MG63 (cell line): ENCODE data around the gene RICTOR. TPM values are rescaled to one million over a fixed set of nuclear protein-coding genes. Genes with fewer than 3 reads are reported as not detected.
A peak's percentile ranks its signal among the peaks of the same experiment; 100 is the strongest.
"Not testable (repeated sequence)": the region's sequence is repeated elsewhere in the genome, so short reads cannot be mapped to it uniquely, and the experiment has no call there.

Experiments used
- DNase-seq: peaks from one replicate; pipeline ENCODE4 v3.0.0-alpha.2; 2020
- H3K27me3 ChIP-seq: fragments of 250-450 bp; sonication (Bioruptor Pico); 2 replicates; pipeline ENCODE4 v1.5.1; 2020; ENCODE audit warnings: mild to moderate bottlenecking, moderate library complexity
- H3K36me3 ChIP-seq: fragments of 250-450 bp; sonication (Bioruptor Pico); 2 replicates; pipeline ENCODE4 v1.5.1; 2020; ENCODE audit warnings: mild to moderate bottlenecking, moderate library complexity
- H3K4me3 ChIP-seq: fragments of 250-450 bp; sonication (Bioruptor Pico); 2 replicates; pipeline ENCODE4 v1.5.1; 2020; ENCODE audit warnings: mild to moderate bottlenecking, moderate library complexity
- H3K9me3 ChIP-seq: fragments of 250-450 bp; sonication (Bioruptor Pico); 2 replicates; pipeline ENCODE4 v1.5.1; 2020; ENCODE audit warnings: mild to moderate bottlenecking, moderate library complexity
- total RNA-seq: library from RNA; depleted of rRNA; stranded (reverse); fragments of >200 nt; shearing (Covaris generic); gene quantifications from 2 replicates; pipeline ENCODE4 v1.2.3, GENCODE V29; 2014; ENCODE audit warnings: low replicate concordance

The RICTOR gene
- total RNA-seq, 1 experiment from 2014 or later: 13.1 TPM

DNA sequence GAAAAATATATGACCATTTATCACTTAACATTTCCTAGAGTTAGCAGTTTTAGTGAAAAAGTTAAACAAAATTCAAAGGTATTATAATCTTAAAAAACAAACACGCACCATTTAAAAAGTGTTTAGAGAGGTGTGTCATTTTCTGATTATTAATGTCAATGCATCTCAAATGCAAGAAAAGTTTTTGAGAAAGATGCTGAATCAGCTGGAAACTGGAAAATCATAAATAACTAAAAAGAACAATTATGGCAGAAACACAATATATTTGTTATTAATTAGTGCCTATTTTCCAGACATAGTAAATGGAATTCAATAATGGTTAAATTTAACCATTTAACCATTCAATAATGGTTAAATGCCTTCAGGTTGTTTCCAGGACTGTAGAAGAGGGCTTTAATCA, 64.9 kb downstream of the RICTOR start:
- Histone ChIP-seq H3K9me3 (peaks cover 31% of the 10 kb centered on the region), H3K27me3 (no peaks in the 10 kb centered on the region), H3K36me3 (peaks cover 31% of the 10 kb centered on the region), H3K4me3 (no peak overlapping the region)
- DNase-seq: no peak

DNA sequence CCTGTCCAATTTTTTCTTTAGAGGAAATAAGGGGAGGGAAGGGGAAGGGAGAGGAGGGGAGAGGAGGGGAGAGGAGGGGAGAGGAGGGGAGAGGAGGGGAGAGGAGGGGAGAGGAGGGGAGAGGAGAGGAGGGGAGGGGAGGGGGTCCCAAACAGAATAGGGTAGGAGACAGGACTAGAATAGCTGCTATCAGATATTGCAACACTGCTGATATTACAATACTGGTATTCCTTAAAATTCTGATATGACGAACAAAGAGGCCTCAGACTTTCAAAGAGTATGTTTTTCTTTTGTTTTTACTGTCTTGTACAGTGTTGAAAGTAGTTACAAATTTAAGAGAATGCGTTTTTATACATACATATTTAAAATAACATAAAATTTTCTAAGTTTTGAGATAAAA, 67.5 kb downstream of the RICTOR start:
- no peak for DNase-seq
- Histone ChIP-seq H3K4me3 (no peak overlapping the region), H3K9me3 (peaks cover 11% of the 10 kb centered on the region; the same call in 1 of the 2 replicates), H3K27me3 (no peaks in the 10 kb centered on the region), H3K36me3 (peaks cover 12% of the 10 kb centered on the region)

DNA sequence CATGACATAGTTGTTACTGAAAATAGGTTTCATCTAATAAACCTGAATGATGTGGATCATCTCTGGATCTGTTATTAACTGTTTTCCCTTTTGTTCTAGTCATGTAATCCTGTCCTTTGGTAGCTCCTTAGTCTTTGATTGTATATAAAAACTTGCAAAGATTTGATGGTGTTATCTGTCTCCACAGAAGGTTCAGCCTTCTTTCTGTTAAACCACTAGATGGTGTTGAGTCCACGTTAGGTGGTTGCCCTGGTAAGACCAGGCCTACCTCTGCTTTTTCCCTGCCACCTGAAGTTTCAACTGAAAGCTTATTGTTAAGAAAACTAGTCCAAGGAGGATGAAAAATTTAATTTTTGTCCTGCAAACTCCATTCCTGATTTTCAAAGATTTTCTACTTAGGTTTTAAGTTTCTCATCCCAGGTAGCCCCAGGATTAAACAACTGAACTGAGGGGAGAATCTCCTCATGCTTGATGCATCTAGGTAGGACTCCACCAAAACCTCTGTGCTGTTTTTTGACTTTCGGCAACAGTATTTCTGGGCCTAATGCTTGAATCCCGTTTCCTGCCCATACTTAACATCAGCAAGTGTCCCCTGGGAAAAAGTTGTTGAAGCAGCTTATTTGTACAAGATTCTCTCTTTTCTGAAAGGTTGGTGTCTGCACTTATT, 68.5 kb downstream of the RICTOR start:
- Histone ChIP-seq H3K4me3 (no peak overlapping the region), H3K27me3 (no peaks in the 10 kb centered on the region), H3K9me3 (peaks cover 2% of the 10 kb centered on the region; the same call in 1 of the 2 replicates), H3K36me3 (peaks cover 4% of the 10 kb centered on the region)
- no peak for DNase-seq

DNA sequence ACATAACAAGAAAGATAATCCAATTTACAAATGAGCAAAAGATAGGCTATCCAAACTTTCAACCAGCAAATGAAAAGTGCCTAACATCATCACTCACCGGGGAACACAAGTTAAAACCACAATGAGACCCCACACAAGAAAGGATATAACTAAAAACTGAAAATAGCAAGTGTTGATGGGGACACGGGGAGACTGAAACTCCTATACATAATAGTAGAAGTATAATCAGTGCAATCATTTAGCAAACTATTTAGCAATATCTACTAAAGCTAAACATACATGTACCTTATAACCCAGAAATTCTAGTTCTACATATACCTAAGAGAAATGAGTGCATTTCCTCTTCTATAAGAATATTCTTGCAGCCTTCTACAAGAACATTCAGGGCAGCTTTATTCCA, 72.5 kb downstream of the RICTOR start:
- Histone ChIP-seq H3K9me3 (no peaks in the 10 kb centered on the region), H3K36me3 (no peaks in the 10 kb centered on the region; the same call in 1 of the 2 replicates), H3K27me3 (no peaks in the 10 kb centered on the region), H3K4me3 (no peak overlapping the region)
- no peak for DNase-seq

DNA sequence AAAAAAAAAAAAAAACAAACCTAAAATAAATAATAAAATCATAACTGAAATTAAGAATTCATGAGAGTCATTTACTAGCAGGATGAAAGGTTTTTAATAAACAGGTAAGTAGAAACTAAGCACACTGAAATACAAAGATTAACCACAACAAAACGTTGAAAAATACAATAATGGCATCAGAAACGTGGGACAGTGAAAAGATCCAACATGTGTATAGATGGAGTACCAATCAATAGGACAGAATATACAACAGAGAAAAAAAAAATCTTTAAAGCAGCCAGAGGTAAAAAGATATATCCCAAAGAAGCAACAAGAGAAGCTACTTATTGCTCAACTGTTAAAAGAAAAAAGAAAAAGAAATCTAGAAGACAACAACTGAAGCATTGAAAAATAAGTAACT, 75.2 kb downstream of the RICTOR start:
- H3K9me3 ChIP-seq: no peaks in the 10 kb centered on the region
- H3K36me3 ChIP-seq: no peaks in the 10 kb centered on the region; the same call in 1 of the 2 replicates
- DNase-seq: no peak
- no peak overlapping the region for H3K4me3 ChIP-seq
- no peaks in the 10 kb centered on the region for H3K27me3 ChIP-seq

DNA sequence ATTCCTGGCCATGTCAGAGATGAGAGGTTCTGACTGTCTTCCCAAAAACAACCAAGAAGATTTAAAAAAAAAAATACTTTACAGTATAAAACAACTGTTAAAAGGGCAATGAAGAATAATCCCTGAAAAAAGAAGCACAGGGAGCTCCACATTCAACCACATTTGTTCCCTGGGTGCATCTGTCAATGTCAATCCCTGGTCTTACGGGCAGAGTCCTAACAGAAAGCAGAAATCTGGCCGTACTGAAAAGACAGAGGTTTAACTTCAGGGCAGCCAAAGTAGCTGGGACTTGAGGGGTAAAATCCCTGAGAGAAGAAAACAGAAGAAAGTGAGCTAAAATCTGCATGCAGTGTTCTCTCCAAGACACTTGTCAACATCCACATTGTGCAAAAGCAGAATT, 76.6 kb downstream of the RICTOR start:
- Histone ChIP-seq H3K9me3 (no peaks in the 10 kb centered on the region), H3K4me3 (no peak overlapping the region), H3K27me3 (no peaks in the 10 kb centered on the region), H3K36me3 (no peaks in the 10 kb centered on the region; the same call in 1 of the 2 replicates)
- DNase-seq: no peak

DNA sequence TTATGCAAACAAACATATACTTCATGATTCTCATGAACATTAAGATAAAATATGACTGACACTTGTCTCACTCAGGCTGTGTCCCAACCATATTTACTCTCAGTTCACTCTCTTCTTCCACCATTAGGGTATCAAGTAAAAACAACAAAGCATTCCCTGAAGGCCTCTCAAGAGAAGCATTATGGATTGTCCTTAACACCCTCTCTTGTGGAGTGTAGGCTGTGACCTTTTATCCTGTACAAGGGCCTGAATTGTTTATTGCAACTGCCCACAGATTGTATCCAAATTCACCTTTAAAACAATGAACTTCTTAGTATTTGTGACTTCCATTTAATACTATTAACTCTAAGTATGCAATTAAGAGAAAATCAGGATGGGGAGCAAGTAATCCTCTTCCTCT, 78.1 kb downstream of the RICTOR start:
- no peaks in the 10 kb centered on the region for H3K27me3 ChIP-seq
- no peak overlapping the region for H3K4me3 ChIP-seq
- DNase-seq: no peak
- no peaks in the 10 kb centered on the region for H3K9me3 ChIP-seq
- no peaks in the 10 kb centered on the region; the same call in 1 of the 2 replicates for H3K36me3 ChIP-seq

DNA sequence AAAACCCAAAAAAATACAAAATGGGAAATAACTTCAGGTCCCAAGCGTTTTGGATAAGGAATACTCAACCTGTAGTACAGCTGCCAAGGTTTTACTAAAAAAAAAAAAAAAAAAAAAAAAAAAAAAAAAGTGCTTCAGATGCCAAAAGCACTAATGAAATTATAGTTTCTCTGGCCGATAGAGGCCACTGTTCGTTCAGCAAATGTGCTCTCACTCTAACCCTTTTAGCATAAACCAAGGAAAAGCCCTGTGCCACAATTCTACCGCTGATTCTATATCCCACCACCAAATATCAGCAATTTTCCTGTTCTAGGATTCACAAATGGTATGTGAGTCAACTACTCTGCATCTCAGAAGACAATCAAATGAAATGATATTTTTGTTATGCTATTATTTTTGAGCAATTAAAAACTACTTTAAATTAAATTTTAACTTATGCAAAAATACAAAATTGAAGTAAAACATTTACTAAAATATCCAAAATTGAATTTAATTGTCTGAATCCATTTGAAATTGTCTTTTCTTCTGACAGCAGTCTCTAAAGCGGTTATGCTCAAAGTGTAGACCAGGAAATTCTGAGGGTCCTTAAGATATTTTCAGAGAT, 79.8 kb downstream of the RICTOR start:
- peaks cover 4% of the 10 kb centered on the region for H3K9me3 ChIP-seq
- DNase-seq: peak; percentile 28
- peaks cover 7% of the 10 kb centered on the region for H3K36me3 ChIP-seq
- H3K27me3 ChIP-seq: no peaks in the 10 kb centered on the region
- no peak overlapping the region for H3K4me3 ChIP-seq

DNA sequence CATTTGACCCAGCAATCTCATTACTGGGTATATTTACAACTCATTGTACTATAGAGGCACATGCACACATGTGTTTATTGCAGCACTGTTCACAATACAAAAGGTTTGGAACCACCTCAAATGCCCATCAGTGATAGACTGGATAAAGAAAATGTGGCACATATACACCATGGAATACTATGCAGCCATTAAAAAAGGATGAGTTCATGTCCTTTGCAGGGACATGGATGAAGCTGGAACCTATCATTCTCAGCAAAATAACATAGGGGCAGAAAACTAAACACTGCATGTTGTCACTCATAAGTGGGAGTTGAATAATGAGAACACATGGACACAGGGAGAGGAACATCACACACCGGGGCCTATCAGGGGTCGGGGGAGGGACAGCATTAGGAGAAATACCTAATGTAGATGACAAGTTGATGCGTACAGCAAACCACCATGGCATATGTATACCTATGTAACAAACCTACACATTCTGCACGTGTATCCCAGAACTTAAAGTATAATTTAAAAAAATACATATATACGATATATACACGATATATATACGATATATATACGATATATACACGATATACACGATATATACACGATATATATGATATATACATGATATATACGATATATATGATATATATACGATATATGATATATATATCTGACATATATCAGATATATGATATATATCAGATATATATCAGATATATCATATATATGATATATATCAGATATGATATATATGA, 84.1 kb downstream of the RICTOR start:
- peaks cover 12% of the 10 kb centered on the region for H3K9me3 ChIP-seq
- not testable (repeated sequence) for H3K4me3 ChIP-seq, DNase-seq

DNA sequence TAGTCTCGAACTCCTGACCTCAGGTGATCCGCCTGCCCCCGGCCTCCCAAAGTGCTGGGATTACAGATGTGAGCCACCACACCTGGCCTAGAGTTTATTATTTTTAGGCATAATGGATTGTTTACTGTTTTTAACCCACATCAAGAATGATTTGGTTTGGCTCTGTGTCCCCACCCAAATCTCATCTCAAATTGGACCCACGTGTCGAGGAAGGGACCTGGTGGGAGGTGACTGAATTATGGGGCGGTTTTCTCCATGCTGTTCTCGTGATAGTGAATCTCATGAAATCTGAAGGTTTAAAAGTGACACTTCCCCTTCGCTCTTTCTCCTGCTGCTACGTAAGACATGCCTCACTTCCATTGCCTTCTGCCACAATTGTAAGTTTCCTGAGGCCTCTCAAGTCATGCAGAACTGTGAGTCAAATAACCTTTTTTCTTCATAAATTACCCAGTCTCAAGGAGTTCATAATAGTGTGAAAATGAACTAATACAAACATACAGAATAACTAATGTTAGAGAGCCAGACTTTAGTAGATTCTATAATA, 88.2 kb downstream of the RICTOR start:
- Histone ChIP-seq H3K27me3 (no peaks in the 10 kb centered on the region), H3K36me3 (peaks cover 25% of the 10 kb centered on the region), H3K4me3 (no peak overlapping the region), H3K9me3 (peaks cover 12% of the 10 kb centered on the region)
- DNase-seq: no peak

More for the DNA sequence above, 84.1 kb downstream of the RICTOR start:
- H3K27me3 ChIP-seq: not testable (repeated sequence)
- H3K36me3 ChIP-seq: peaks cover 25% of the 10 kb centered on the region

DNA sequence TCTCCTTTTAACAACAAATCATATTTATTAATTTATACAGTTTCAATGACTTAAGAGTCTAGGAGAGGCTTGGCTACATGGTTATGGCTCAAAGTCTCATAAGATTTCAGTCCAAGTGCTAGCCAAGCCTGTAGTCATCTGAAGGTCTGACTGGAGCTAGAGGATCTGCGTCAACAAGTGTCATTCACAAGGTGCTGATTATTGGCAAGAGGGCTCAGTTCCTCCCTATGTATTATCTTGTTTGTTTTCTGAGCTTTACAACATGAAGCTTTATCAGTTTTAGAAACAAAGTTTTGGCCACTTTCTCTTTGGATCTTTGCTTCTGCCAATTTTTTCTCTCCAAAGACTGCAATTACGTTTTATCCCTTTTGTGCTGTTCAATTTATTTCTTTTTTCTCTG, 94.7 kb downstream of the RICTOR start:
- no peak for DNase-seq
- no peak overlapping the region for H3K4me3 ChIP-seq

DNA sequence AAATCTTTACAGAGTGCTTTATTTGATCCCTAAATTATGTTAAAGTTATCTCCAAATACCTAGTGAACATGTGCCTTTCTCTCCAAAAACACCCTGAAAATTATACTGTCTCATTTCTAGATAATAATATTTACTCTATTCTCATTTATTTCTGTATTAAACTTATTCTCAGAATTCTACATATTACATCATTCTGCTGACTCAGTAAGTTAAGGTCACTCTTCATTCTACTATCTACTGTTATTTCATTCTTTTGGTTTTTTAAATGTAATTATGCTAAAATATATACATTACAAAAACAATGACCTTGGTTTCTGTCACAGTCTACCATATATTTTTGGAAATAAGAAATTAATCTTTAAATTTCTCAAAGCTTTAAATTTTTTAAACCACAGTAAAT, 96.2 kb downstream of the RICTOR start:
- Histone ChIP-seq H3K27me3 (no peaks in the 10 kb centered on the region), H3K36me3 (peaks cover 9% of the 10 kb centered on the region)

More for the DNA sequence above, 94.7 kb downstream of the RICTOR start:
- Histone ChIP-seq H3K36me3 (peaks cover 9% of the 10 kb centered on the region), H3K9me3 (no peaks in the 10 kb centered on the region), H3K27me3 (no peaks in the 10 kb centered on the region)

DNA sequence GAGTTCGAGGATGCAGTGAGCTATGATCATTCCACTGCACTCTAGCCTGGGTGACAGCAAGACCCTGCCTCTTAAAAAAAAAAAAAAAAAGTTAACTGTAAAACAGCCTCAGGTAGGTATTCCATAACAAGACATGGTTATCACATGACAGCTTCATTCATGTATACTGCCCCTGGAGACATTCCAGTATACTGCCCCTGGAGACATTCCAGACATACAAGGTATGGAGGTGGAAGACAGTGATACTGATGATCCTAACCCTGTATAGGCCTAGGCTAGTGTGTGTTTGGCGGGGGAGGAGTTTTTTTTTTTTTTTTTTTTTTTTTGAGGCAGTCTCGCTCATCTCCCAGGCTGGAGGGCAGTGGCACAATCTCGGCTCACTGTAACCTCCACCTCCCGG, 105.5 kb downstream of the RICTOR start:
- H3K9me3 ChIP-seq: no peaks in the 10 kb centered on the region
- peaks cover 14% of the 10 kb centered on the region for H3K36me3 ChIP-seq
- H3K4me3 ChIP-seq: no peak overlapping the region
- DNase-seq: no peak
- H3K27me3 ChIP-seq: no peaks in the 10 kb centered on the region

More for the DNA sequence above, 96.2 kb downstream of the RICTOR start:
- H3K4me3 ChIP-seq: no peak overlapping the region
- H3K9me3 ChIP-seq: no peaks in the 10 kb centered on the region
- no peak for DNase-seq

DNA sequence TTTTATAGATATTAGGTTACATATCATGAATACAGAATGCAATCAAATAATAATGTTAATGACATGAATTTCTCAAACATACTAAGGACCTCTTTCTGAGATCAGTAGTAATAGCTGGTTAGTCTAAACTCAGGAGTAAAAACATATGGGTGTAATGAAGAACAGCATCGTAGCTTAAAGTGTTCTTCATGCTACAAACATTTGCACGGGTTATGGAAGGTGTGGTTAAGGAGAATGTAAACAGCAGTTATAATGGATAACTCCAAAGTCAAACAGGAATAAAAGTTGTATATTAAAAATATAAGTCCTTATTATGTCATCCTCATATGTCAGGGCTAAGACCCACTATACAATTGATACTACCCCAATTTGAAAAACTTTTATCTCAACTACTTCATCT, 112.5 kb downstream of the RICTOR start:
- Histone ChIP-seq H3K27me3 (no peaks in the 10 kb centered on the region), H3K9me3 (no peaks in the 10 kb centered on the region), H3K36me3 (peaks cover 48% of the 10 kb centered on the region), H3K4me3 (no peak overlapping the region)
- no peak for DNase-seq

DNA sequence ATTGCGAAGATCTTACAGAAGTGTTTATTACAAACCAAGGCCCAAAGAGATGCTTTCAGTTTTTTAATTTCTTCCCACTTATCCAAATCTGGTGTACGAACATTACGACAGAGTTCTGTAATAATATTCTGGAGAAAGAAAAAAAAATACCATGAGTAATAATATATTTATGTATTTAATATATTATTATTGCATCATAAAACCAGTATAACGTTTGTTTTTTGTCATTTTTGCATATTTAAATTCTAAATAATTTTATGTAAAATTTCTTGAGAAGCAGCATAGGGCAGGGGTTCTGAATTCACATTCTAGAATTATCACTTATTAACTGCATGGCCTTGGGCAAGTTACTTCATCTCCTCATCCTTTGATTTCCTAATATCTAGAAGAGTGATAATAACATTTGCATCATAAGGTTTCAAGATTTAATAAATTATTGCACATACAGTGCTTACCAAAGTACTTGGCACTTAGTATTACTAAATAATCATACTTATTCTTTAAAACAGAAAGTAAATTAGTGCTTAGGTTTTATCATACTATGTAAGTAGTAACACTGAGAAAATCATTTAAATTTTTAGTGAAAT, 120.7 kb downstream of the RICTOR start:
- Histone ChIP-seq H3K27me3 (no peaks in the 10 kb centered on the region), H3K9me3 (no peaks in the 10 kb centered on the region), H3K4me3 (no peak overlapping the region), H3K36me3 (peaks cover 33% of the 10 kb centered on the region)
- DNase-seq: no peak

DNA sequence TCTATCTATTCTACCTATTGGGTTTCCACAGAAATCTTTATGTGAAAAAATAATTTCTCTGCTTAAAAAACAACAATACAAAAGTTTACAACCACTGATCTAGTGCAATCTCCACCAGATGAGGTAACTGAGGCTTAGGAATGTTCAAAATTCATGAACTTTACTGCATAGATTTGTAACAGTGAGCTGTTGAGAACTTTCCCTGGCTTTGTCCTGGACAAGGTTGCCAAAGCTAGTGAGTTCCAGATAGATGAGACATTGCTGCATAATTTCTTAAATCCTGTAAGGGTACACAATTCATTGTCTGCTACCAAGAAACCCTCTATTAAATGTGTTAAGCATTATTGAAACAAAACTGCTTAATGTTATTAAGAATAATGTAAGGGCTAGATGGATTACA, 125.7 kb downstream of the RICTOR start:
- no peaks in the 10 kb centered on the region for H3K27me3 ChIP-seq
- no peak overlapping the region for H3K4me3 ChIP-seq
- H3K36me3 ChIP-seq: peaks cover 50% of the 10 kb centered on the region
- no peak for DNase-seq
- no peaks in the 10 kb centered on the region for H3K9me3 ChIP-seq

DNA sequence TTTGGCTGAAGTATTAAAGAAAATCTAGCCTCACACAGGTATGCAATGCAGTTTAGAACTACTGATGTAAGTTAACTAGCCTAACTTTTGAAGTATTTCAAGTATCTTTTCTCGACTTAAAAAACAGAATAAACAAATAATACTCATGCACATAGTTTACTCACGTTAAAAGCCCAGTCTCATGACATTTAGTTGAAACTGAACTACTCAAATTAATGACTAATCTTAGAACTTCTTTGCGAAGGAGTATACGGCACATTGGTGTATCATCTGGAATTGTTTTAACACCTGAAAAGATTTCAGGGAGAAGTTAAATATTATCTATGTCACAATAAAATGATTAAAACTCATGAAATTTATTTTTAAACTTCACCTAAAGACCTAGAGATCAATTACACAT, 129.9 kb downstream of the RICTOR start:
- H3K27me3 ChIP-seq: no peaks in the 10 kb centered on the region
- no peak overlapping the region for H3K4me3 ChIP-seq
- H3K36me3 ChIP-seq: peaks cover 50% of the 10 kb centered on the region
- no peak for DNase-seq
- no peaks in the 10 kb centered on the region for H3K9me3 ChIP-seq
